ENCODE data around the gene PRR20E.
"Not testable (repeated sequence)": the region's sequence is repeated elsewhere in the genome, so short reads cannot be mapped to it uniquely, and the experiment has no call there.

PRR20E gene

DNA sequence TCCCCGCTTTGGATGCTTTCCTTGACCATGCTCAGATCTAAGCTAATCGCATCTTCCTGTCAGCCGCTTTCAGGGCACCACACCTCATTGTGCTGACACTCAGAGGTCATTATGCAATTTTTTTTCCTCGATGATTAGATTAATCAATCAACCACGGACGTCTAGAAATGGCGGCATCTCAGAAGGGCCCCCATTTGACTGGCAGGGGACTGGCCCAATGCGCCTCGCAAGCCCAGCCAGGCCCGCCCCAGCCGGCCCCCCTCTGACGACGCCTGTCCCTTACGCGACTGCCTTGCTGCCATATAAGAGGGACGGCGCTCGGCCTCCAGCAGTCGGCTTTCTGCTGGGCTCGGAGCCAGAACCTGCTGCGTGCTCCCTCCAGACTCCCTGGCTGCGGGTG, at the start of gene PRR20E:
TSS of gene PRR20E (plus strand) at position 301 of the 400 bp plus-strand sequence. CDS start 387 bp downstream, outside the sequence.
- not testable (repeated sequence) for DNase-seq (ENCODE audit: low spot score)

DNA sequence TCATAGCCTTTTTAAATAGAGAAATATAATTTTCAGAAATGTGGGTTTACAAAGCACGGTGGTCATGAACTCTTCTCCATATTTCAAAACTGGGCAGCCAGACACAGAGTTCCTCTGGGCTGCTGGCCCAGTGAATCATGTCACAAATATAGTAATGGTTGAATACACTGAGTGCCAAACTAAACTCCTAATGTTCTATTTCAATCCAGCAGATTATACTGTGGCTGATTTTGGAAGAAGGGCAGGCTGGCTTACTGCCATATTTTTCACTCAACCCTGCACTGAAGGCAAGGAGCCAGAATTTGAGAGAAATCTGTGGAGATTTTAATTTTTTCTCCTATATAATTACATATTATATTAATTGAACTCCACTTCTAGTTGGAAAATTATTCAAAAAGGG, 43.3 kb upstream of the PRR20E start:
- peak; percentile 73 for DNase-seq (ENCODE audit: low spot score)

DNA sequence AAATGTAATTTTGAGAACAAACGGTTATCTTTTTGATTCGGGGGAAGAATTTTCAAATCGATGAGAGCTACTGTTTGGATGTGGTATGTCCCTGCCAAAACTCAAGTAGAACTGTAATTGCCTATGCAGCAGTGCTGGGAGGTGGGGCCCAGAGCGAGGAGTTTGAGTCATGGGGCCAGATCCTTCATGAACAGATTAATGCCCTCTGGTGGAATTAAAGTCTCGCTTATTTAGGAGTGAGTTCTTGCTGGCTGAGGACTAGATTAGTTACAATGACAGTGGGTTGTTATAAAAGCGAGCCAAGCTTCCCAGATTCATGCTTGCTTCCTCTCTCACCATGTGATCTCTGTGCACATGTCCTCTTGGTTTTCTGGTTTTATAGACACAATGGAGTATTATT, 38.1 kb upstream of the PRR20E start:
- DNase-seq (ENCODE audit: low spot score) = no peak

DNA sequence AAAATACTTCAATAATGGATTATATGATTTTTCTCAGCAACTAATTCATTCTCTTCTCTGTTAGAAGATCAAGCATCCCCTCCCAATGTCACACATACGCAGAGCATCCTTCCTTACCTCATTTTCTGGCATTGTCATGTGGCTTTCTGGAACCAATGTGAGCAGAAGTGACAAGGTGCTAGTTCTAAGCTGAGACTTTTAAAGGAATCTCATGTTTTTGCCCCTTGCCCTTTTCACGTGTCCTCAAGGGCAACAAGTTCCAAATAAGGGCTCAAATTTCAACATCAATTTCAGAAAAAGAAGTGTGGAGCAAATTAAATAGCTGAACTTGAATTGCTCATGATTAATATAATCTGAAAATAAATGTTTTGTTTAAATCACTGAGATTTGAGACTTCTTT, 30.9 kb upstream of the PRR20E start:
- no peak for DNase-seq (ENCODE audit: low spot score)

DNA sequence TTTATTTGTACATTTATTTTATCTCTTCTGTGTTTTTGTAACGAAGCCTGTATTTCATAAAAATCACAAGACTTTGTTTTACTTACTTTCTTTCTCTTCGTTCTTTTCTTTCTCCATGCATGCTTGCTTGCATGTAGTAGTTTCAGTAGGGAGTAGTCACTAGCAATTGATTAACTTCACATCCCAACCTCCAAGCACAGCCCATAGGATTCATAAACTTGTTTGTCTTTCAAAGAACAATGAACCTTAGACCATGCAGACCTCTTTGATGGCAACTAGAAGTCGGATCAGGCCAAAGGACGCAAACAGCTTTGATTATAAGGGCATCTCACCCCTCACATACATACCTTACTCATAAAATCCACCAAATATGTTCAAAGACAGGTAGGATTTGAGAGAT, 29.4 kb upstream of the PRR20E start:
- no peak for DNase-seq (ENCODE audit: low spot score)

DNA sequence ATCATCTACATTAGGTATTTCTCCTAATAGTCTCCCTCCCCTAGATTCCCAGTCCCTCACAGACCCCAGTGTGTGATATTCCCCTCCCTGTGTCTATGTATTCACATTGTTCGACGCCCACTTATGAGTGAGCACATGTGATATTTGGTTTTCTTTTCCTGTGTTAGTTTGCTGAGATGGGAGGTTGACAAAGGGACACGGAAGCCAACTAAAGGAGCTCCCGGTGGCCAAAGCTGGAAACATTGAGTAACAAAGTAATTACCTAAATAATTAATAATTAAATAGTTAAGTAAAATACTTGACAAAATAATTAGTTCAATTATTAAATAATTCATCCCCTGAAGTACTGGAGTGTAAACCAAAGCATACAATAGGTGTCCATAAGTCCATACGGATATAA, 28.0 kb upstream of the PRR20E start:
- no peak for DNase-seq (ENCODE audit: low spot score)

DNA sequence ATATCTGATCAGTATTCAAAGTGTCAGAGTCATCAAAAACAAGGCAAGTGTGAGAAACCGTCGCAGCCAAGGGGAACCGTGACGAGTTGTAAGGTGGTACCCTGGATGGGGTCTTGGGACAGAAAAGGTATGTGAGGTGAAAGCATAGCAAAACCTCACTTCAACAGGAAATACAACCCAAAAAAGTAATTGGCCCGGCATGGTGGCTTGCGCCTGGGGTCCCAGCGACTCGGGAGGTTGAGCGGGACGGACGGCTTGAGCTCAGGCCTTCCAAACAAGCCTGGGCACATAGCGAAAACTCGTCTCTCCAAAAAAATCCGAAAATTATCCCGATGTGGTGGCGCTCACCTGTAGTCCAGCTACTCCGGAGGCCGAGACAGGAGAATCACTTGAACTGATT, 27.2 kb upstream of the PRR20E start:
- DNase-seq (ENCODE audit: low spot score) = not testable (repeated sequence)

DNA sequence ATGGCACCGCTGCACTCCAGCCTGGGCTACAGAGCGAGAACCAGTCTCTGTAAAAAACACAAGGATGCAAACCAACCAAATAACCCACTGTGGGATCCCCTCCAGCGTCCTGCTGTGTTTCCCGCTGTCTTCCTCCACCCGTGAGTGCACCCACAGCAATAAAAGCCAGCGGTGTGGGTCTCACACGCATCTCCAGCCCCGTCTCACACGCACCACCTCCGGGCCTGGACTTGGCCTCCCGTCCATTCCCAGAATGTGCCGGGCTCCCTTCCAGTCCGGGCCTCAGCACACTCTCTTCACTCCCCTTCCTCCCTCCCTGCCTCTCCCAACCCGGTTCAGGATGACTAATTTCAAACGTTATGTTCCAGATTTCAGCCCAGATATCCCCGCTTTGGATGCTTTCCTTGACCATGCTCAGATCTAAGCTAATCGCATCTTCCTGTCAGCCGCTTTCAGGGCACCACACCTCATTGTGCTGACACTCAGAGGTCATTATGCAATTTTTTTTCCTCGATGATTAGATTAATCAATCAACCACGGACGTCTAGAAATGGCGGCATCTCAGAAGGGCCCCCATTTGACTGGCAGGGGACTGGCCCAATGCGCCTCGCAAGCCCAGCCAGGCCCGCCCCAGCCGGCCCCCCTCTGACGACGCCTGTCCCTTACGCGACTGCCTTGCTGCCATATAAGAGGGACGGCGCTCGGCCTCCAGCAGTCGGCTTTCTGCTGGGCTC, 26.6 kb upstream of the PRR20E start, which contains the start of gene PRR20A:
TSS of gene PRR20A (plus strand) at position 684 of the 734 bp plus-strand sequence. CDS start 387 bp downstream, outside the sequence.
- not testable (repeated sequence) for DNase-seq (ENCODE audit: low spot score)

DNA sequence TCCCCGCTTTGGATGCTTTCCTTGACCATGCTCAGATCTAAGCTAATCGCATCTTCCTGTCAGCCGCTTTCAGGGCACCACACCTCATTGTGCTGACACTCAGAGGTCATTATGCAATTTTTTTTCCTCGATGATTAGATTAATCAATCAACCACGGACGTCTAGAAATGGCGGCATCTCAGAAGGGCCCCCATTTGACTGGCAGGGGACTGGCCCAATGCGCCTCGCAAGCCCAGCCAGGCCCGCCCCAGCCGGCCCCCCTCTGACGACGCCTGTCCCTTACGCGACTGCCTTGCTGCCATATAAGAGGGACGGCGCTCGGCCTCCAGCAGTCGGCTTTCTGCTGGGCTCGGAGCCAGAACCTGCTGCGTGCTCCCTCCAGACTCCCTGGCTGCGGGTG, 19.8 kb upstream of the PRR20E start, which contains the start of gene PRR20B:
TSS of gene PRR20B (plus strand) at position 301 of the 400 bp plus-strand sequence. CDS start 387 bp downstream, outside the sequence.
- DNase-seq (ENCODE audit: low spot score) = not testable (repeated sequence)

DNA sequence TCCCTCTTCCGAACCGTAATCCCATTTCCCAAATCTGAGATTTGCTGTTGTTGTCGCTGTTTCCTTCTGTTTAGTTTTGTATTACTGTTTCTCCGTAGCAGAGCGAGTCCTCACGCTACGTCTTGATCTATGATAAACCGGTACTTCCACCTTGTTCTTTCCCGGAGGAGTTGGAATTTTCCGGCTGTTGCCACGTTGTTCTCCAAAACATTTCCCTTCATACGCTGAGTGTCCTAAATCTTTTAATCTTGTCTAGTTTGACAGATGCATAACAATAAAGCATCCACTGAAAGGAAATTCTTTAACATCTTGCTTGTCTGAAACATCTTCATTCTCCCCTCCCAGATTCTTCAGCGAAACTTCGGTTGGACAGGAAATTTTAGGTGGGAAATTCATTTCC, 18.9 kb upstream of the PRR20E start:
- DNase-seq (ENCODE audit: low spot score) = not testable (repeated sequence)

DNA sequence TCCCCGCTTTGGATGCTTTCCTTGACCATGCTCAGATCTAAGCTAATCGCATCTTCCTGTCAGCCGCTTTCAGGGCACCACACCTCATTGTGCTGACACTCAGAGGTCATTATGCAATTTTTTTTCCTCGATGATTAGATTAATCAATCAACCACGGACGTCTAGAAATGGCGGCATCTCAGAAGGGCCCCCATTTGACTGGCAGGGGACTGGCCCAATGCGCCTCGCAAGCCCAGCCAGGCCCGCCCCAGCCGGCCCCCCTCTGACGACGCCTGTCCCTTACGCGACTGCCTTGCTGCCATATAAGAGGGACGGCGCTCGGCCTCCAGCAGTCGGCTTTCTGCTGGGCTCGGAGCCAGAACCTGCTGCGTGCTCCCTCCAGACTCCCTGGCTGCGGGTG, 13.2 kb upstream of the PRR20E start, which contains the start of gene PRR20C:
TSS of gene PRR20C (plus strand) at position 301 of the 400 bp plus-strand sequence. CDS start 387 bp downstream, outside the sequence.
- not testable (repeated sequence) for DNase-seq (ENCODE audit: low spot score)

DNA sequence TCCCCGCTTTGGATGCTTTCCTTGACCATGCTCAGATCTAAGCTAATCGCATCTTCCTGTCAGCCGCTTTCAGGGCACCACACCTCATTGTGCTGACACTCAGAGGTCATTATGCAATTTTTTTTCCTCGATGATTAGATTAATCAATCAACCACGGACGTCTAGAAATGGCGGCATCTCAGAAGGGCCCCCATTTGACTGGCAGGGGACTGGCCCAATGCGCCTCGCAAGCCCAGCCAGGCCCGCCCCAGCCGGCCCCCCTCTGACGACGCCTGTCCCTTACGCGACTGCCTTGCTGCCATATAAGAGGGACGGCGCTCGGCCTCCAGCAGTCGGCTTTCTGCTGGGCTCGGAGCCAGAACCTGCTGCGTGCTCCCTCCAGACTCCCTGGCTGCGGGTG, 6.7 kb upstream of the PRR20E start, which contains the start of gene PRR20D:
TSS of gene PRR20D (plus strand) at position 301 of the 400 bp plus-strand sequence. CDS start 387 bp downstream, outside the sequence.
- not testable (repeated sequence) for DNase-seq (ENCODE audit: low spot score)

DNA sequence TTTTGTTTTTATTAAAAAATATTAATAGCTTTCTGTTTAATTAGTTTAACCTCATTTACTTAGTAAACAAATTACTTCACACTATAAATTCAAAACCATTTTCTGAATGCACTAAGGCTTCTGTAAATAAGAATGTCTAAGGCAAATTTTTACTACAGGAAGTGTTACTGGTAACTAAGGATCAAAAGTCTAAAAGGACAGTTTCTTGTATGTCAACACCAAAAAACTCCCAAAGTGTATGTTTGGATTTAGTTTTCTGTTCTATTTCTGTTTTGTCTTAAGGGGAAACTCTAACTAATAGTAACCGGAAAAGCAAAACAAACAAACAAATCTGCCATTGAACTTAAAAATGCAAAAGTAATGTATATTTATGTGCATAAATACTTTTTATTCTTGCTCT, 24.7 kb downstream of the PRR20E start:
- DNase-seq (ENCODE audit: low spot score) = no peak

DNA sequence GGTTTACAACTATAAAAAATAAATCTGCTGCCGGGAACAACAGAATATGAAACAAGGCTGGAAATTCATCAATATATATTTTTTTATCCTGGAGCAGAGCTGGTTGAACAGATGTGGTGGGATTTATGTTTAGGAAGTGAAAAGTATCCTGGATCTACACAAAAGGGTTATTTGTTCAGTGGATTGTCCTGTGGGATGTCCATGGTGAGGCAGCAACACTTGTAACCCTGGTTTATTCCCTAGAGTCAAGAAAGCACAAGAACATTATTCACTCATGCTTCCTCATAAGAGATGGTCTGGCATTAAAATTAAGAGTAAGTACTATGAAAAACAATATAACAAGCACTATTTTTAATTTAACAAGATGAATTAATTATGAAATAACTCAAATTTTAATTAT, 46.0 kb downstream of the PRR20E start:
- DNase-seq (ENCODE audit: low spot score) = no peak

All from left forelimb (tissue), 1 donor.